NCI-H345 treated with DMSO at 0.1 percent for 48 hours (cell line): ENCODE measurements around the gene DPY30.
A peak's percentile ranks its signal among the peaks of the same experiment; 100 is the strongest.

Source experiments
- DNase-seq: peaks from one replicate; lab custom pipeline; 2025; ENCODE audit not compliant: unreplicated experiment; lab: John Stamatoyannopoulos, UW

DPY30 gene

GRCh38 chr2:32010280-32010669, 29.3 kb downstream of the DPY30 start:
- DNase-seq: peak; percentile 2

- no peak for DNase-seq
These were observed 29.9 kb downstream of the DPY30 start for GRCh38 chr2:32009516-32010256.

- peak; percentile 6 for DNase-seq
These were observed 30.6 kb downstream of the DPY30 start for GRCh38 chr2:32008805-32009515.

- no peak for DNase-seq
These were observed 32.5 kb downstream of the DPY30 start for GRCh38 chr2:32007121-32007391.

GRCh38 chr2:32005371-32005976, 34.1 kb downstream of the DPY30 start:
- no peak for DNase-seq

GRCh38 chr2:32003791-32004190, 35.8 kb downstream of the DPY30 start:
- DNase-seq: no peak

- no peak for DNase-seq
These were observed 37.2 kb downstream of the DPY30 start for GRCh38 chr2:32002406-32002805.

- DNase-seq: no peak
These were observed 40.2 kb downstream of the DPY30 start for GRCh38 chr2:31999438-31999837.

- no peak for DNase-seq
These were observed 40.7 kb downstream of the DPY30 start for GRCh38 chr2:31998731-31999383.

- no peak for DNase-seq
These were observed 42.0 kb downstream of the DPY30 start for GRCh38 chr2:31997653-31998052.

GRCh38 chr2:31996571-31997150, 42.9 kb downstream of the DPY30 start:
- DNase-seq: no peak

GRCh38 chr2:31992934-31993333, 46.7 kb downstream of the DPY30 start:
- no peak for DNase-seq

GRCh38 chr2:31992025-31992579, 47.5 kb downstream of the DPY30 start:
- no peak for DNase-seq

- no peak for DNase-seq
These were observed 49.7 kb downstream of the DPY30 start for GRCh38 chr2:31989946-31990345.

- DNase-seq: no peak
These were observed 52.0 kb downstream of the DPY30 start for GRCh38 chr2:31987454-31988220.

- no peak for DNase-seq
These were observed 52.7 kb downstream of the DPY30 start for GRCh38 chr2:31986906-31987305.

GRCh38 chr2:31983762-31984467, 55.7 kb downstream of the DPY30 start:
- no peak for DNase-seq

- no peak for DNase-seq
These were observed 58.8 kb downstream of the DPY30 start for GRCh38 chr2:31980674-31981356.

- DNase-seq: no peak
These were observed 59.6 kb downstream of the DPY30 start for GRCh38 chr2:31979956-31980355.
